Mucosa of descending colon (tissue), 3 donors: ENCODE measurements around the gene KCTD5. TPM values are rescaled to one million over a fixed set of nuclear protein-coding genes. Genes with fewer than 3 reads are reported as not detected.

Experiments
- ATAC-seq: fragments of 200-7000 bp; cut with Tn5 transposase; one replicate; pipeline ENCODE4 v1.9.1; 2020; ENCODE audit warnings: mild to moderate bottlenecking, moderate library complexity
- DNase-seq, 3 donors: peaks; one replicate each; pipeline ENCODE4 v3.0.0-alpha.2; 2020
- H3K36me3 ChIP-seq: fragments of 200-600 bp; one replicate; pipeline ENCODE4 v1.8.0; 2021; ENCODE audit warnings: low read depth, mild to moderate bottlenecking
- H3K4me1 ChIP-seq: fragments of 200-600 bp; one replicate; pipeline ENCODE4 v1.8.0; 2021; ENCODE audit warnings: low read depth, mild to moderate bottlenecking
- H3K4me3 ChIP-seq: fragments of 200-600 bp; one replicate; pipeline ENCODE4 v1.8.0; 2021; ENCODE audit warnings: mild to moderate bottlenecking
- H3K9me3 ChIP-seq: fragments of 200-600 bp; one replicate; pipeline ENCODE4 v1.8.0; 2021; ENCODE audit warnings: mild to moderate bottlenecking
- CTCF ChIP-seq: fragments of 200-600 bp; IDR thresholded peaks from one replicate; pipeline ENCODE4 v1.8.0; 2022; ENCODE audit warnings: antibody characterized with exemption, mild to moderate bottlenecking
- intact Hi-C, 2 donors: fragments of 100-400 bp; cut with DNase I in 1 of 2; cut with micrococcal nuclease in 1 of 2; formaldehyde crosslinking; loops; one replicate each; pipeline versions ENCODE4 v1.11.0 to v1.11.1; 2022; cut with DNase I, micrococcal nuclease
- total RNA-seq, 3 donors: library from RNA; stranded (reverse); fragmentation: NEBNext Ultra II Directional in 2 of 3; extraction: Animal tissue kit (Norgen Biotek cat#: 25700) in 2 of 3; gene quantifications; one replicate each; pipeline versions ENCODE4 v1.2.1 to v1.2.4, GENCODE V29; 2021 to 2023
- donor health status: DM: no; HTN: no; CAD: no; lungs with moderate emphysema.
- donor health status: DM: no; HTN: no; CAD: no.
- donor health status: DM: no; HTN: yes; CAD: no.

KCTD5 gene
- total RNA-seq, 3 donors from 2014 or later: 28.2 to 80.7 (median 48.5) TPM

- DNase-seq (no peak), ATAC-seq (no peak)
- H3K4me3 ChIP-seq: no peak overlapping the region
- H3K4me1 ChIP-seq: peaks cover 16% of the 10 kb centered on the region
- no peaks in the 10 kb centered on the region for H3K9me3 ChIP-seq
- no peak for TF ChIP-seq CTCF
- intact Hi-C loops: no loop called here
- H3K36me3 ChIP-seq: no peaks in the 10 kb centered on the region
These were observed 32.7 kb downstream of the KCTD5 start for GRCh38 chr16:2715064-2715463.

GRCh38 chr16:2715519-2715918 is 33.2 kb downstream of the KCTD5 start:
- H3K4me3 ChIP-seq: no peak overlapping the region
- ATAC-seq (peak; percentile 54), DNase-seq (peak; percentile 74 to 80 (median 79))
- peaks cover 20% of the 10 kb centered on the region for H3K4me1 ChIP-seq
- TF ChIP-seq CTCF: no peak
- H3K36me3 ChIP-seq: no peaks in the 10 kb centered on the region
- H3K9me3 ChIP-seq: no peaks in the 10 kb centered on the region
- intact Hi-C loops: no loop called here

- ATAC-seq (no peak), DNase-seq (no peak)
- intact Hi-C loops: no loop called here
- H3K4me3 ChIP-seq: no peak overlapping the region
- H3K9me3 ChIP-seq: no peaks in the 10 kb centered on the region
- TF ChIP-seq CTCF: no peak
- H3K36me3 ChIP-seq: no peaks in the 10 kb centered on the region
- peaks cover 20% of the 10 kb centered on the region for H3K4me1 ChIP-seq
These were observed 33.9 kb downstream of the KCTD5 start for GRCh38 chr16:2715966-2716885.

GRCh38 chr16:2716948-2717347 is 34.6 kb downstream of the KCTD5 start:
- ATAC-seq: no peak
- Histone ChIP-seq H3K4me3 (no peak overlapping the region), H3K9me3 (no peaks in the 10 kb centered on the region), H3K36me3 (no peaks in the 10 kb centered on the region), H3K4me1 (peaks cover 24% of the 10 kb centered on the region)
- intact Hi-C loops: no loop called here
- peak in 1 of 3 donors; percentile 14 for DNase-seq
- TF ChIP-seq CTCF: no peak

GRCh38 chr16:2717383-2718263 is 35.3 kb downstream of the KCTD5 start:
- ATAC-seq: no peak
- peaks cover 24% of the 10 kb centered on the region for H3K4me1 ChIP-seq

More at GRCh38 chr16:2717383-2718263, 35.3 kb downstream of the KCTD5 start:
- intact Hi-C loops: no loop called here
- no peak overlapping the region for H3K4me3 ChIP-seq
- H3K36me3 ChIP-seq: no peaks in the 10 kb centered on the region
- DNase-seq: peak in 1 of 3 donors; percentile 24
- H3K9me3 ChIP-seq: no peaks in the 10 kb centered on the region
- no peak for TF ChIP-seq CTCF
